GM21447 (cell line): Measurements from ENCODE around the gene OTOP3.

Experiments used
- ATAC-seq: cut with Tn5 transposase; IDR thresholded peaks from one replicate; pipeline ENCODE4 v1.9.1; 2021; ENCODE audit not compliant: unreplicated experiment

The OTOP3 gene

DNA sequence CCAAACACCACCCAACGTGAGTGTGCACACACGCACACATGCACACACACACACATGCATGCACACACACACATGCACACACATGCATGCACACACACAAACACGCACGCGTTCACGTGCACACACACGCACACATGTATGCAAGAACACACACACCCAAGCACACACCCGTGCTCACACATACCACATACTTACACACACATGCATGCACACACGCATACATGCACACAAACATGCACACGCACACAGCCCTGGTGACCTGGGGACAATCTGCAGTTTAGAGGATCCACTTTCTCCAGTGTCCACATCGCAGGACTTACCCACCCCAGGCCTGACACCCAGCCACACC is 18.9 kb upstream of the OTOP3 start:
- ATAC-seq: no peak

DNA sequence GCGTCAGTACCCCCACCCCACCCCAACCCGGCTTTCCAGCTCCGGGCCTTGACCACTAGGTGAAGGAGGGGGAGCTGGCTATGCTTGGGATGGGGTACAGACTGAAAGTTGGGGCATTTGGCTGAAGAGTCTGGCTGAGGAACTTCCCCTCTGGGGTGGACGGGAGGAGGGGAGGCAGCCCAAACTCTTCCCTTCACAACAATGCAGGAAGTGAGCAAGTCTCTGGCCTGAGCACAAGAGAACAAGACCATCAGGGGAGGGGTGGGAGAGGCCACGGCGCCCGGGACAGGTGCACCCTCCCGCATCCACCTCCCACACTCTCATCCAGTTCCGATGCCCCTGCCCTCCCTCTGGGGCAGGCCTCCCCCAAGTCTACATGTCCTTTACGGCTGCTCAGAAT is 18.3 kb upstream of the OTOP3 start:
- no peak for ATAC-seq

DNA sequence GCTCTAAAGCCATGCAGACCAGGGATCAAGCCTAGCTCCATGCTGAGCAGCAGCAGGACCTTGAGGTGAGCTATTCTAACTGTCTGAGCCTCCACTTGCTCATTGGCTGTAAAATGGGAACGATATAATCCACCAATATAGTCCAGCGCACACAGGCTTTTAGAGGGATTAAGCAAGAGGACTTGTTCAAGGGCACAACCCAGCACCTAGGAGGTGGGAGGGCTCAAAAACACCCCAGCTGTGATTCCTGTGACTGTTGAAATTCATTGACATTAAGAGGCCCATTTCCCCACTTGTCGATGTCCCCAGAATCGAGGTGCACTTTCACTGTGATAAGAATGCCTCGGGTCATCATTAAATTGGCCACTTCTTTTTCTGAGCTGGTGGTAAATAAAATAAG is 16.8 kb upstream of the OTOP3 start:
- ATAC-seq: no peak

DNA sequence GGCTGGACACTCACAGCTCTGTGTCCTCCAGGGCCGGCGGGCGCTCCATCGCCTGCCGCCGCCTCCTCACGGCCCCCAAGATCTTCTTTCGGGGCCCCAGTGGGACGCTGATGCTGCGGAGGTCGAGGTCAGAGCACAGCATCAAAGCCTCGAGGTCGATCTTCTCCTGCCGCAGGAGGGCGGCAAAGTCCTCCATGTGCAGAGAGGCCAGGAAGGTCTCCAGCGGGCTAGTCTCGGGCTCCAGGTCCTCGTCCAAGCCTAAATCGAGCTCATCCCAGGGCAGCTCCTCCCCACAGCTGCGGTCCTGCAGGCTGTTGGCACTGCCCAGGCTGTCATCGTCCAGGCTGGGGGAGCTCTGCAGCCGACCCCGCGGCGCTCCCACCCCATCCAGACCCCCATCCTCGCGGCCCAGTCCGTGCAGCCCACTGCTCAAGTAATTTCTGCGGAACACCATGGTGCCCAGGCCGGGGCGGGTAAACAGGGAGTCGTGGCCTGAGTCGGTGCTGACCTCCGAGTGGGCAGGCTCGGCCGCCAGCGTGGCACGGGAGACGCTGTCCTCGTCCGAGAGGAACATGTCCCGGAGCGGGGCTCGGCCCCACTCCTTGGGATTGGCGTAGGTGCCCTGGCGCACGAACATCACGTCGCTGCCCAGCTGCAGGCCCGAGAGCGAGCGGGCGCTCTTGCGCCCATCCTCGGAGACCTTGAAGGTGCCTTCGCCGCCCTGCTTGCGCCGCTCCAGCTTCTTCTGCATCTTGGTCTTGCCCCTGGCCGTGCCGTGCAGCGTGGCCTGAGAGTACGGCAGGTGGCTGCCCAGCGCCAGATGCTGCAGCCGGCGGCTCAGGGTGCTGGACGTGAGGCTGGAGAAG is 16.0 kb upstream of the OTOP3 start:
- ATAC-seq: no peak

DNA sequence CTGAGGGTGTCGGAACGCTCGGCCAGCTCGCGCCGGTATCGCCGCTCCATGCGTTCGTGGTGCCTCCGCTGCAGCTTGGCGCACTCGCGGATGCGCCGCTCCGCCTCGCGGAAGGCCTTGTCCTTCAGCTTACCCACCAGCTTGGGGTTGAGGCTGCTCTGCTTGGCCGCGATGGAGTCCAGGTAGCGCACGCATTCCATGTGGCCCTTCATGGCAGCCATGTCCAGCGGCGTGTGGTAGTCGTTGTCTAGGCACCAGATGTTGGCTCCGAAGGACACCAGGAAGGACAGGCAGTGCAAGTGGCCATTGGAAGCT is 15.4 kb upstream of the OTOP3 start:
- no peak for ATAC-seq

DNA sequence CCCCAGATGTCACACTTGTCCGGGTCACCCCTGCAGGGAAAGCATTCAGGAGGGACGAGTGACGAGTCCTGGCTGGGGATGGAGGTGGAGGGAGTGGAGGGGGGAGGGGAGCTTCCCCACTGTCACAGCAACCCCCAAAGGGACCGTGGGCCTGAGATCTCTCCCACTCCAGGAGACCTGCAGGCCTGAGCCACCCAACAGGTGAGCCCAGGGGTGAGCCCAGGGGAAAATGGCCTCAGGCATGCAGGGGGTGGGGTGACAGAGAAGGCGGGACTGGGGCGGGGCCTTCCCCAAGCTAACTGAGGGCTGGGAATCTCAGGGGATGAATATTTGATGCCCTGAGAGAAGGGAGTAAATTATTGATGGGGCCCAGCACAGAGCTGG is 15.1 kb upstream of the OTOP3 start:
- no peak for ATAC-seq

DNA sequence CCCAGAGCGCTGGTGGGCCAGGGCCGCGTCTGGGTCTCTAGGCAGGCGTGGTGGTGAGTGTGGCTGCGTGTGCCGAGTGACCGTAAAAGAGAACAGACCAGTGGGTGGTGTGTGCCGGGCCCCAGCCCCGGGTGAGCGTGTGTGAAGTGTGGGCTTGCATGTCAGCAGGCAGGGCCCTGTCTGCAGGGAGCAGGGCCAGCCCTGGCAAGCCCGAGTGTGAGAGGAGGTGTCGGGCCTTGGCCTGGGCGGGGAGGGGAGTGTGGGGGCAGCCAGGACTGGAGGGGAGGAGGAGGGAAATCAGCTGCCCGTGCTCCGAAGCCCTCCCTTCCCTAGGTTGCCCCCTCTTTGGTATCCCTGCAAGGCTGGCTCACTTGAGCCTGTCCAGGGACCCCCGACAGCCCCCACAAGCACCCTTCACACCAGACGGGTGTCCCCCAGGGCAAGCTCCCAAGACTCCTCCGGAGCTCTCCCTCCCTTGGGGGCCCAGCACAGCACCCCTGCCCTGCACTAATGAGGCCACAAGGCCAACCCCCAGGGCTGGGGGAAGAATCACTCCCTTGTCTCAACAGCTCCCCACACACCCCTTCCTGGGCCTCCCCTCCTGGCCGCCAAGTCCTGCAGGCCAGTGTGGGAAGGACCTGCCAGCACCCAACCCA is 14.5 kb upstream of the OTOP3 start:
- no peak for ATAC-seq

DNA sequence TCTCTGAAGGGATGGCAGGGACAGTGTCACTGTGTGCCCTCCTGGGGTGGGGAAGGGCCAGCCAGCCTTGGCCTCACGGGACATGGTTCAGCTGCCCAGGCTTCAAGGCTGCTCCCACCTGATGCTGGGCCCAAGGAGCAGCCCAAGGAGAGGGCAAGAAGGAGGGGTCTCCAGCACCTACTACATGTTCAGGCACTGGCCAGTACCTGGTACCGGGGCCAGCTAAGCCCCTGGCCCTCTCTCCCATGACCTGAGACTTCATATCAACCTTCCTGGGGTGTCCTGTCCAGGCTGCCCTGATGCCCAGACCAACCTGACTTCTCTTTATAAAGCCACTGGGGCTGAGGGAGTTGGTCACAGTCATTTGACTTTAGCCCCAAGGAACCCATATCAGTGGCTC is 13.9 kb upstream of the OTOP3 start:
- ATAC-seq: no peak

DNA sequence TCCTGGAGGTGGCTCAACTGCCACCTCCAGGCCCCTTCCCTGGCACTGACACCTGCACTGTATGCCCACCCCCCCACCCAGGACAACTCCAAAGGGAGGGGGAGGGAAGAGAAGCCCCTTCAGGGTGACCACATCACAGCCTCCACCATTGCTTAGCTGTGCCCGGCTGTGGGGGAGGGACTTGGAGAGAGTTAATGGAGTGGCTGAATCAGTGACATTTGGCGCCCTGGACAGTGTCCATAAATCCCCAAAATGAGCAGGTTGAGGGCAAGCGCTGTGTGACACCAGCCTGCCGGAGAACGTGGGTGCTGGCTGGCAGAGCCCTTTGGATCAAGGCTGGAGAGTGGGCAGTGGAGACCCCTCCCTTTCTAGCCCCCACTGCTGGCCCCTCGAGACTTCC is 13.5 kb upstream of the OTOP3 start:
- ATAC-seq: no peak

DNA sequence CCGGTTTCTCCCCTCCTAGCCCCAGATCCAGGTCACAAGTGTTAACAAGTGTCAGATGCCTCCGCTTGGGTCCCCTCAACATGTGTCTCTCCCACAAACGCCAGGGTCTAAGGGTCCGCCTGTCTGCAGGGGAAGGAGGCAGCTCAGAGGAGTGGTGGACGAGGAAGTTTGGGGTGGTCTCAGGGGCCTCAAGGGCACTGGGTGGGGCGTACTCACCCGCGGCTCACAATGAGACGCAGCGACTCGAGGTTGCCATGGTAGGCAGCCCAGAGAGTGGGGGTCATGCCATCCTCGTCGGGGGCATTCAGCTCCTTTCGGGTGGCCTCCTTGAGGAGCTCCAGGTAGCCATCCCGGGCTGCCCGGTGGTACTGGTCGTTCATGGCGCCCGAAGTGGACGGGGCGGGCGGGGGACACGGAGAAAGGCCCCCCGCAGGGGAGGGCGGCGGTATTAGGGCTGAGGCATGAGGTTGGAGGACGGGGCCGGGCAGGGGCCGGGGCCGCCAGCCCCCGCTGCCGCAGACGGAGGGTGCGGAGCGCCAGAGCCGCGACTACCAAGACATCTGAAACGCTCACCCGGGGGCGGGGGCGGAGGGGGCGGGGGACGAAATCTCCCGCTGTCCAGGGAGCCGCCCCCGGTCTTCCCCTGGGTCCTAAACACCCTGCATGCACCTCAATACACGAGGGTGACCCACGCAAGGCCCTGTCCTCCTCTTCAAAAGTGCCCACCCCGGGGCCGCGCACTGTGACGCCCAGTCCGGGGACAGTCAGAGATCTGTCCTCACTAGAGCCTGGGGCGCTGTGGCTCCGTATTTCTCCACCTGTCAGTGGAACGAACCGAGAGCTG is 12.8 kb upstream of the OTOP3 start, which contains the start of gene USH1G:
Gene USH1G, minus strand, starts transcription at position 562 of the 844 bp plus-strand sequence. Its CDS starts 182 bp downstream, at position 380.
- no peak for ATAC-seq

DNA sequence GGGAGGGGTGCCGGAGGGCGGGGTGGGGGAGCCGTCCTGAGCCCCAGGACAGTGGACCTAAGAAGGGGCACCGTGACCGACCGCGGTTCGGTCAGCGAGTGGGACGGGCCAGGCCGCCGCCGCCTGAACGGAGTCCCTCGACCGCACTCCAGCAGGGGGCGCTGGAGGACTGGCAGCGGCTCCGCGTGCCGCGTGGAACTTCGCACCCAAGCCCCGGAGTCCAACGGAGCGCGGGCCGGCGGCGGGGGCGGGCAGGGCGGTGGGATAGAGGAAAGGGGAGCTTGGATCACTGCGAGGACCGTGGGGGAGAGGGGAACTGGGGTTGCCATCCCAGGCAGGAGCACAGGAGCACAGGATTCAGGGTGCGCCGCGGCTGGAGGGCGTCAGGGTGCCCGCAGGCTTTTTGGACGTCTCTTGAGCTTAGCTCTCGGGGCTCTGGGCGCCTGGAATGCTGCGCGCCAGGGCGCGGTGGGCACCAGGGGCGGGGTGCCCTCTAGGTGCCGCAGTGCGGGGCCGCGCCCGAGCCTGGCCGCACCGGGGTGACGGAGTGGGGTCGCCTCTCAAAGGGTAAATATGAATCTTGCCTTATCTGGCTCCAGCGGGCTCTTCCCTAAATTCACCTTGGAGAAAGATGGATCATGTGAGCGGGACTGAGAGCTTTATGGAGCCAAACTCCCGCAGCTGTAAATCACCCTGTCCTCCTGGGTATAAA is 12.0 kb upstream of the OTOP3 start:
- ATAC-seq: no peak

DNA sequence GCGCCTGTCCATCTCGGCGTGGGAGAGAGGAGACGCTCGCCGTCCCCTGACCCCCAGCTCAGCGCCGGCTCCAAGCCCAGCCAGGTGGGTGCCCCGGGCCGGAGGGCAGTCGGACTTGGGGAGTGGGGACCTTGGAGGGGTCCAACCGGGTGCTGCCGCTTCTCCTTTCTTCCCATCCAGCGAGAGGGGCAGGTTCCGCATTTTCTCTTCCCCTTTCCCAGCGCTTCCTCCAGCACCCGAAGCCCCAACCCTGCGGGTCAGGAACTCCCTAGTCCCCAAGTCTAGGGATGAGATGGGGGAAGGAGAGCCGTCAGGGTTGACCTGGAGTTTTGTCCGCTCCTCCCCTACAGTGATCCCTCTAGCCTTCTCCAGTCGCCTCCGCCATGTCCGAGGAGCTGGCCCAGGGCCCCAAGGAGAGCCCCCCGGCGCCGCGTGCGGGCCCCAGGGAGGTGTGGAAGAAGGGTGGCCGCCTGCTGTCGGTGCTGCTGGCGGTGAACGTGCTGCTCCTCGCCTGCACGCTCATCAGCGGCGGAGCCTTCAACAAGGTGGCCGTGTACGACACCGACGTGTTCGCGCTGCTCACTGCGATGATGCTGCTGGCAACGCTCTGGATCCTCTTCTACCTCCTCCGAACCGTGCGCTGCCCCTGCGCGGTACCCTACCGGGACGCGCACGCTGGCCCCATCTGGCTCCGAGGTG is 11.3 kb upstream of the OTOP3 start, which contains the start of gene OTOP2:
Gene OTOP2, plus strand, starts transcription at position 24 of the 699 bp plus-strand sequence. Its CDS starts 360 bp downstream, at position 384.
- no peak for ATAC-seq

DNA sequence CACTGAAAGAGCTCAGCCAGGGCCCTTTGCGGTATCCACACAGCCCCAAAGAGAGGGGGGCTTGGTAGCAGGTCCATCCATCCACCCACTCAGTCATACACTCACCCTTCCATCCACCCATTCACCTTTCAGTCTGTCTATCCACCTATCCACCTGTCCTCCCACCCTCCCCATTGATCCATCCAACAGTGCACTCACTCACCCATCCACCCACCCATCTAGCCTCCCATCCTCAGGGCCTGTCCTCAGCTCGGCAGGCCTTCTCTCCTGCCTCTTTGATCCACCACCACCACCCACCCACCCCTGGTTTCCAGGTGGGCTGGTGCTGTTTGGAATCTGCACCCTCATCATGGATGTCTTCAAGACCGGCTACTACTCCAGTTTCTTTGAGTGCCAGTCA is 10.5 kb upstream of the OTOP3 start:
- no peak for ATAC-seq

DNA sequence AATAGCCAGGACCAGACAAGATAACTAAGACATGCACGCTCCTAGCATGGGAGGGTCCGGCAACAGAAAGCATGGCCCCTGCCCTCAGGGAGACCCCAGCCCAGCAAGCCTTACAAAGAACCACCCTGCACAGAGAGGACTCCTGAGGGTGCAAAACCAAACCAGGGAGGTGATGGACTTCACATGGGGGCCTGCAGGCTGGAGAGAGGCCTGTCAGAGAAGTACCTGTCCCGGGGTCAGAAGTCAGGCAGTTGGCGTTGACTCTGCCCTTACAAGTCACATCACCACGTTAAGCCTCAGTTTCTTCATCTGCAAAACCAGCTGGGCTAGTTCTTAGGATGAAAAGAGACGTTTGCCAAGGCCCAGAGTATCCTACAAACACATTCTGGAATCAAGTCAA is 6.9 kb upstream of the OTOP3 start:
- no peak for ATAC-seq

DNA sequence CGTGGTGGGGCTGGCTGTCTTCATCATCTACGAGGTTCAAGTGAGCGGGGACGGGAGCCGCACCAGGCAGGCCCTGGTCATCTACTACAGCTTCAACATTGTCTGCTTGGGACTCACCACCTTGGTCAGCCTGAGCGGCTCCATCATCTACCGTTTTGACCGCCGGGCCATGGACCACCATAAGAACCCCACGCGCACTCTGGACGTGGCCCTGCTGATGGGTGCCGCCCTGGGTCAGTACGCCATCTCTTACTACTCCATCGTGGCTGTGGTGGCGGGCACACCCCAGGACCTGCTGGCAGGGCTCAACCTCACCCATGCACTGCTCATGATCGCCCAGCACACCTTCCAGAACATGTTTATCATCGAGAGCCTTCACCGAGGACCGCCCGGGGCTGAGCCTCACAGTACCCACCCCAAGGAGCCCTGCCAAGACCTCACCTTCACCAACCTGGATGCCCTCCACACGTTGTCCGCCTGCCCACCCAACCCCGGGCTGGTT is 5.1 kb upstream of the OTOP3 start:
- no peak for ATAC-seq

DNA sequence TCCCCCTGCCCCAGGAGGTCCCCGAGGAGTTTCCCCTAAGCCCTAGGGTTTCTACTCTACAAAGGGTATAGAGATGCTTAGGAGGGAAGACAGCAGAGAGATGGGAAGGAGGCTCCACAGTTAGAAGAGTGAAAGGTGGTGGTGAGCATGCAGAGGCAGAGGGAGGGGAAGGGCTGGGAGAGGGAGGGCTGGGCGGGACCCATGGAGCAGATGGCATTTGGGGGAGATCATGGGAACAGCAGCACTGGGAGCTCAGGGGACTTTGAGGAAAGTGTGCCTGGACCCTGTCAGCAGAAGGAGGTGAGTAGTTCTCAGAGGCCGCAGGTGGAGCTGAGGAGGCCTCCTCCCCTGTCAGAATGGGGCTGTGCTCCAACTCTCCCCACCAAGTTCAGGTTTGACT is 650 bp upstream of the OTOP3 start:
- ATAC-seq: no peak

DNA sequence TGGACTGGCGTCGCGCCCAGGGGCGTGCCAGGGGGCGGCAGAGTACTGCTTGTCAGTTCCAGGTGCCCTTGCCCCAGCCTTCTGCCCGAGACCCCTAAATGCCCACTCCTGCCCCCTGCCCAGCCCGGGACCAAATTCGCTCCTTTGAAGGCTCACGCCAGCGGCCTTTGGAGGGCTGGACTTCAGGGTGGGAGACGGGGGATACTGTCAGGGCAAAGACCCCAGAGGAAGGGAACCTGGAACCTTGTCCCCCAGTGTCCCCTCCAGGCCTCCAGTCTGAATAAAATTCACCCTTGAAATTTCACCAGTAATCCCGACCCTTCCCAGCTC is 737 bp downstream of the OTOP3 start:
- ATAC-seq: no peak

DNA sequence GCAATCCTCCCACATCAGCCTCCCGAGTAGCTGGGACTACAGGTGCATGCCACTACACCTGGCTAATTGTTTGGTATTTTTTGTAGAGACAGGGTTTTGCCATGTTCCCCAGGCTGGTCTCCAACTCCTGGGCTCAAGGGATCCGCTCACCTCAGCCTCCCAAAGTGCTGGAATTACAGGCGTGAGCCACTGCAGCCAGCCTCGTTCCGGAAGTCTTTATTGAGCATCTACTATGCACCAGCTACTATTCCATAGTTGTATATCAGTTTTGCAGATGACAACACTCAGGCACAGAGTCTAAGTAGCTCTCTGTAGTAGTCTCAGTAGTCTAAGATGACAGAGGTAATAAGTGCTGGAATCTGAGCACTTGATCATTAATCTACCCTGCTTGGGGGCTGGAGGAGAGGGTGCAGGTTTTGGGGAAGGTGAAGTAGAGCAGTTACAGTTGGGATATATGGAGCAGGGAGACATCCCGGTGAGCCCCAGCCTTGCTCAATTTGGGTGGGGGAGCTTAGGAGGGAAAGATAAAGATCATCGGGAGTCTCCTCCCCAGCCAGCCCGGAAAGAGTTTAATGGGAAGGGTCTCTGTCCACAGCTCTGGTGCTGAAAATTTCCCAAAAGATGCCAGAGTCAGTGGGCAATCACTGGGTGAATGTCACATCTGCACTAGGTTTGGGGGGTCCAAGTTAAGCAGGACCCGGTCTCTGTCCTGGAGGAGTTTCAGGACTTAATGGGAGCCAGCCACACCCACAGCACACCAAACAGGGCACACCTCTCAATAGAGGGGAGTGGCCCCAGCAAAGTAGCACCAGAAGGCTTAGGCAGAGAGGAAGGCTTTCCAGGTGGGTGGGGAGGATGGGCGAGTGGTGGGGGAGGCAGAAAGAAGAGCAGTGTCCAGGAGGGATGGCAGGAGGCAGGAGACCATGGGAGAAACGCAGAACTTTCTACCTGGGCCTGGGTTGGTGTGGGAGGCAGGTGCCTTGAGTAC is 1.7 kb downstream of the OTOP3 start:
- ATAC-seq: no peak

DNA sequence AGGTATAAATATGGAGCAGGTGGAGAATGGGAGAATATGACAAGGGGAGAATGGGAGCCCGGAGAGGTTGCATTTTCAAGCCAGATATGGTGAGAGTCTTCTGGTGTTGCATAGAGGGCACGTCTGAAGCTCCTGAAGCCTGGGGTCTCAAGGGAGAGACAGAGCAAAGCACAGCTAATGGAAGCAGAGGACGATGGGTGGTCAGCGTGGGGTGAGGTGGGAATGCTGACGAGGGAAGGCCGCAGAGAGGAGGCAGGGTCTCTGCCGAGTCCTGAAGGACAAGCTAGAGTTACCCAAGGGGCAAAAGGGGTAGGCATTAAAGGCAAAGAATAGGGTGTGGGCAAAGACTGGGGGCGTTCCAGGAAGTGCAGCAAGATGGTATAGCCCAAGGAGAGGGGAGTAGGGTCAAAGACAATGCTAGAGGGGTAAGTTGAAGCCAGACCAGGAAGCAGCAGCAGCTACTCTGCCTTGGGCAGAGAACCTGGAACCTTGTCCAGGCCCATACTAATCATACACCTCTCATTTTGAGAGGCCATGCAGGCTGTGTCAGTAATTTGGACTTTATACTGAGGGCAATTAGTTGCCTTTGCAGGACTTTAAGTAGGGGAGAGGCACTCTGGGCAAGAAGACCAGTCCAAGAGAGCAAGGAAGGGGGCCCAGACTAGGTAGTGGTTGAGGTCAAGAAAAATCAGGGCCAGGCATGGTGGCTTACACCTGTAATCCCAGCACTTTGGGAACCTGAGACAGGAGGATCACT is 2.7 kb downstream of the OTOP3 start:
- no peak for ATAC-seq
